Endothelial cell of umbilical vein (primary cell): ENCODE measurements around the gene CCDC82. TPM values are rescaled to one million over a fixed set of nuclear protein-coding genes. Genes with fewer than 3 reads are reported as not detected.

Experiments used
- BruUV-seq: library from RNA; stranded (reverse); fragments of 400-500 nt; replicated peaks from 2 replicates; lab custom pipeline; 2021; lab: Mats Ljungman, UMichigan
- CTCF ChIA-PET: fragments of 300-600, 350-600 bp; sonication (Branson Sonifier 250); formaldehyde crosslinking; loops from one replicate; lab custom pipeline; 2021; ENCODE audit warnings: antibody characterized with exemption, inconsistent platforms; lab: Charles Lee
- POLR2A ChIA-PET: fragments of 300-600, 350-600 bp; sonication (Branson Sonifier 250); formaldehyde crosslinking; loops from one replicate; lab custom pipeline; 2021; ENCODE audit warnings: antibody characterized with exemption, inconsistent platforms; lab: Charles Lee
- DNase-seq: peaks from one replicate; pipeline ENCODE4 v3.0.0-alpha.2; 2011; ENCODE audit warnings: low read depth, low spot score
- FAIRE-seq: peaks from 2 replicates; lab custom pipeline; 2011; peaks lifted over from hg19 to GRCh38; lab: Jason Lieb, UNC
- H2AFZ ChIP-seq: 2 replicates; pipeline ENCODE4 v1.6.0; 2012; ENCODE audit warnings: low read depth, low read length, control low read depth, inconsistent platforms
- H3K27ac ChIP-seq: 2 replicates; pipeline ENCODE4 v1.5.1; 2011; ENCODE audit warnings: low read depth, mild to moderate bottlenecking, control low read depth, low read length, moderate library complexity; ENCODE audit not compliant: insufficient read depth
- H3K27me3 ChIP-seq, 2 experiments: 2 replicates each; pipeline versions ENCODE4 v1.6.0 to v1.6.1; 2011; ENCODE audit warnings: low read length in 2 of 2, mixed read lengths in 1 of 2; ENCODE audit not compliant: control insufficient read depth in 2 of 2, insufficient read depth in 2 of 2
- H3K36me3 ChIP-seq, 2 experiments: 2 replicates in 1 of 2; 3 replicates in 1 of 2; pipeline ENCODE4 v1.5.1; 2011; ENCODE audit warnings: low read length in 2 of 2, mild to moderate bottlenecking in 1 of 2, moderate library complexity in 1 of 2; ENCODE audit not compliant: control insufficient read depth in 2 of 2, insufficient read depth in 2 of 2; ENCODE audit errors: extremely low read depth in 1 of 2
- H3K4me1 ChIP-seq: 3 replicates; pipeline ENCODE4 v1.5.1; 2011; ENCODE audit warnings: mild to moderate bottlenecking, low read length; ENCODE audit not compliant: control insufficient read depth, insufficient read depth; ENCODE audit errors: extremely low read depth
- H3K4me2 ChIP-seq: 2 replicates; pipeline ENCODE4 v1.6.1; 2011; ENCODE audit warnings: low read length, control low read depth, mixed read lengths; ENCODE audit not compliant: insufficient read depth
- H3K4me3 ChIP-seq, 3 experiments: fragments of 200-600 bp in 1 of 3; sonication (generic), shearing (Covaris generic) in 1 of 3; replicated peaks in 1 of 3; 2 replicates each; pipeline ENCODE4 v1.5.1; 2011 to 2016; ENCODE audit warnings: control low read depth in 3 of 3, low read length in 3 of 3, mild to moderate bottlenecking in 2 of 3, inconsistent platforms in 1 of 3, low read depth in 1 of 3, moderate library complexity in 1 of 3; ENCODE audit not compliant: insufficient read depth in 1 of 3
- H3K79me2 ChIP-seq: 2 replicates; pipeline ENCODE4 v1.6.0; 2012; ENCODE audit warnings: low read length, inconsistent platforms; ENCODE audit not compliant: control insufficient read depth, insufficient read depth
- H3K9ac ChIP-seq: replicated peaks from 2 replicates; pipeline ENCODE3; 2011; ENCODE audit warnings: low read length, control low read depth; ENCODE audit not compliant: insufficient read depth; ENCODE audit errors: extremely low read depth
- H3K9me1 ChIP-seq: replicated peaks from 3 replicates; pipeline ENCODE4 v1.6.0; 2011; ENCODE audit warnings: mild to moderate bottlenecking, low read length; ENCODE audit not compliant: control insufficient read depth, insufficient read depth; ENCODE audit errors: extremely low read depth
- H3K9me3 ChIP-seq: replicated peaks from 2 replicates; pipeline ENCODE4 v1.5.1; 2012; ENCODE audit warnings: low read length, inconsistent platforms; ENCODE audit not compliant: control insufficient read depth, insufficient read depth
- H4K20me1 ChIP-seq: replicated peaks from 2 replicates; pipeline ENCODE3; 2011; ENCODE audit warnings: mild to moderate bottlenecking, low read length; ENCODE audit not compliant: control insufficient read depth, insufficient read depth; ENCODE audit errors: extremely low read depth
- EZH2 ChIP-seq: IDR thresholded peaks from 2 replicates; pipeline ENCODE4 v1.6.1; 2012; ENCODE audit warnings: borderline replicate concordance, low read depth, mild to moderate bottlenecking, moderate library complexity, low read length, inconsistent platforms; ENCODE audit not compliant: severe bottlenecking
- FOS ChIP-seq: IDR thresholded peaks from 2 replicates; pipeline ENCODE4 v1.6.1; 2011; ENCODE audit warnings: mild to moderate bottlenecking, low read length, moderate library complexity, borderline replicate concordance; ENCODE audit not compliant: insufficient read depth
- GATA2 ChIP-seq: IDR thresholded peaks from 2 replicates; pipeline ENCODE4 v1.7.0; 2011; ENCODE audit warnings: low read depth, mild to moderate bottlenecking, moderate library complexity, mixed read lengths, low read length; ENCODE audit not compliant: insufficient read length, insufficient read depth
- JUN ChIP-seq: IDR thresholded peaks from 2 replicates; pipeline ENCODE4 v1.6.1; 2011; ENCODE audit warnings: borderline replicate concordance, low read depth; ENCODE audit not compliant: insufficient read length, insufficient read depth
- MYC ChIP-seq: IDR thresholded peaks from one replicate; pipeline ENCODE4 v1.6.1; 2011; ENCODE audit warnings: mild to moderate bottlenecking, low read depth, low read length
- POLR2A ChIP-seq: IDR thresholded peaks from 2 replicates; pipeline ENCODE4 v1.6.1; 2012; ENCODE audit warnings: low read depth, mild to moderate bottlenecking, control low read depth, low read length
- POLR2AphosphoS5 ChIP-seq: IDR thresholded peaks from 2 replicates; pipeline ENCODE4 v1.6.1; 2012; ENCODE audit warnings: low read depth, mild to moderate bottlenecking, control low read depth, low read length, moderate library complexity; ENCODE audit not compliant: insufficient read depth
- dilution Hi-C: fragments of 300-500 bp; cut with MboI; formaldehyde crosslinking; loops from one replicate; pipeline ENCODE4 v1.15.0; 2019; ENCODE audit warnings: low sequenced_read_pairs; ENCODE audit not compliant: extremely low pct_ligation_motif_present
- intact Hi-C: fragments of 100-400 bp; cut with micrococcal nuclease; formaldehyde crosslinking; loops from one replicate; pipeline ENCODE4 v1.10.0; 2022
- polyA plus RNA-seq, 4 experiments: library from polyadenylated mRNA; depleted of rRNA in 3 of 4; stranded (reverse) in 3 of 4; unstranded in 1 of 4; fragments of >200 nt; gene quantifications; 2 replicates each; pipeline versions ENCODE4 v1.2.1 to v1.2.3, GENCODE V29; 2011 to 2012; ENCODE audit warnings: missing spikeins in 1 of 4
- total RNA-seq: library from RNA; stranded (reverse); gene quantifications from 2 replicates; pipeline ENCODE4 v1.2.3, GENCODE V29; 2021
- TF ChIP-seq, protein P1 (sequence below): IDR thresholded peaks from 2 replicates; pipeline ENCODE4 v1.6.1; 2011; ENCODE audit not compliant: insufficient read depth, insufficient read length
- TF ChIP-seq, protein P2 (sequence below), 2 donors: IDR thresholded peaks; 1 replicate in 1 of 2; 2 replicates in 1 of 2; pipeline ENCODE4 v1.5.1; 2011; ENCODE audit warnings: low read length in 2 of 2, mild to moderate bottlenecking in 2 of 2, moderate library complexity in 2 of 2, control low read depth in 1 of 2, inconsistent platforms in 1 of 2, low read depth in 1 of 2; ENCODE audit not compliant: insufficient read depth in 1 of 2; ENCODE audit errors: extremely low read depth in 1 of 2

CCDC82 gene
- total and polyA plus RNA-seq, 2 donors (not counting 3 experiments of a cell fraction or from before 2014, with no cell fraction given) = 8.1 to 33.4 TPM

DNA sequence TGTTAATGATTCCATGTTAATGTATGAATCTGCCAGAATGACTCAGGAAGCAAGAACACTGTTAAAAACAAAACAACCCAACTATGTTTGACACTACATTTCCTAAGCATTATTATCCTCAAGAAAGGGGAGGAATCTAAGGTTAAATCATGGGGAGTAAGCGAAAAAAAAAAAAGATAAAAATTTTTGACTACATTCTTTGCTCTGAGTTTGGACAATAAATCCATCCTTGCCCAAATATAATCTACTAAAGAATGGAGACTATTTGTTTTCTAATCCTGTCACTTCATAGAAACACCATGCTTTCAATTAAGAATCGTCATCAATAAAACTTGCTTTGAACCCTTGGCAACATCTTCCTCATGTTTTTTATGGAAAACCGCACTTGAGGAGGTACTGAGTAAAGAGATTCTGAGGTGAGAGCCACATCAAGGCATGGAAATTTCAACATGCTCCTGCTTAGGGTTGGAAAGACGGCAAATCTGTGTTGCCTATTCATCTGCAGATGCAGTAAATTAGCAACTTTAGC, 56.5 kb downstream of the CCDC82 start:
- DNase-seq = no peak
- Histone ChIP-seq H3K4me1 (peaks cover 2% of the 10 kb centered on the region), H3K27ac (no peak overlapping the region), H3K79me2 (peaks cover 14% of the 10 kb centered on the region), H3K4me3 (no peak overlapping the region), H3K4me2 (no peak overlapping the region), H3K9ac (no peak overlapping the region), H4K20me1 (no peaks in the 10 kb centered on the region), H3K9me3 (no peaks in the 10 kb centered on the region), H2AFZ (no peak overlapping the region), H3K27me3 (no peaks in the 10 kb centered on the region), H3K9me1 (no peaks in the 10 kb centered on the region), H3K36me3 (no peaks in the 10 kb centered on the region)
- intact Hi-C loops = no loop called here
- CTCF ChIA-PET = interaction anchor here (1.5 to 2.2 kb wide), 2 partner anchors 9 to 278 kb away, joined by 3 to 20 read pairs; partner anchors contain the start of gene MAML2
- dilution Hi-C loops = no loop called here
- no peak for FAIRE-seq
- no peak for TF ChIP-seq JUN
- no peak for TF ChIP-seq POLR2AphosphoS5
- TF ChIP-seq, protein P1, sequence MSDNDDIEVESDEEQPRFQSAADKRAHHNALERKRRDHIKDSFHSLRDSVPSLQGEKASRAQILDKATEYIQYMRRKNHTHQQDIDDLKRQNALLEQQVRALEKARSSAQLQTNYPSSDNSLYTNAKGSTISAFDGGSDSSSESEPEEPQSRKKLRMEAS = no peak
- no TSS peak for BruUV-seq
- POLR2A ChIA-PET = no interaction called here

DNA sequence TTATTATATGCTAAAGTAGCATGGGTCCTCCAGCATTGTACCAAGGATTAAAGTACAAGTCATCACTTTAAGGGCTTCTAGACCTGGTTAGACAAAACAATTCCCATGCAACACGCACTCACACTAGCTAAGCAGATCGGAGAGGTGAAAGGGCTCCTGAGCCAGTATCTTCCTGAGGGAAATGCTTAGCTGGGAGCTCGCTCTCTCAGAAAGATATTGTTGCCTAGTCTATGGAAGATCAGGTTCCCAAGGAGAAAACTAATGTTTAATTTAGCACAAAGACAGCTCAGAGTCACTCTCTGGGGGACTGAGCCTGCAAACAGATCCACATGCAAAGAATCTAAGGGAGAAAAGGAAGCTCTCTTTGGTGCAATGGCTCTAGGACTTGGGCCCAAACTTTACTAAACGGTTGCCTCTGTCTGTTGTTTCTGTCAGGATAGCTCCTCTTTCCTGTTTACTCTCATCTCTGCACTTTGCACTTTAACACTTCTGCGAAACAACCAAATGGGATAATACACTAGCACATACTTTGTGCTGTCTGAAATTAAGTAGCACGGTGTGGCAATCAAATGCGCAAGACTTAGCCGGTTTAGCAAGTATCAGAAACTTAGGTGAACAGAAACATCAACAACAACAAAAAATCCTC, 57.5 kb downstream of the CCDC82 start:
- Histone ChIP-seq H3K9me1 (no peaks in the 10 kb centered on the region), H3K27ac (no peak overlapping the region), H3K4me1 (peaks cover 2% of the 10 kb centered on the region), H4K20me1 (no peaks in the 10 kb centered on the region), H2AFZ (no peak overlapping the region), H3K9ac (no peak overlapping the region), H3K9me3 (no peaks in the 10 kb centered on the region), H3K4me2 (no peak overlapping the region), H3K4me3 (no peak overlapping the region), H3K36me3 (no peaks in the 10 kb centered on the region), H3K27me3 (no peaks in the 10 kb centered on the region), H3K79me2 (peaks cover 10% of the 10 kb centered on the region)
- FAIRE-seq (no peak), DNase-seq (no peak)
- ChIA-PET POLR2A (interaction anchor here (0.6 to 1.1 kb wide), 2 partner anchors 11 to 21 kb away, joined by 3 to 5 read pairs; partner anchors contain the start of gene MAML2), CTCF (interaction anchor here (1.0 to 2.2 kb wide), 5 partner anchors 10 to 277 kb away, joined by 3 to 20 read pairs (median 5); partner anchors contain the start of gene MAML2)
- no TSS peak for BruUV-seq
- TF ChIP-seq POLR2A (no peak), POLR2AphosphoS5 (no peak), MYC (no peak), EZH2 (no peak), FOS (no peak), GATA2 (no peak), JUN (no peak)
- TF ChIP-seq, protein P2, sequence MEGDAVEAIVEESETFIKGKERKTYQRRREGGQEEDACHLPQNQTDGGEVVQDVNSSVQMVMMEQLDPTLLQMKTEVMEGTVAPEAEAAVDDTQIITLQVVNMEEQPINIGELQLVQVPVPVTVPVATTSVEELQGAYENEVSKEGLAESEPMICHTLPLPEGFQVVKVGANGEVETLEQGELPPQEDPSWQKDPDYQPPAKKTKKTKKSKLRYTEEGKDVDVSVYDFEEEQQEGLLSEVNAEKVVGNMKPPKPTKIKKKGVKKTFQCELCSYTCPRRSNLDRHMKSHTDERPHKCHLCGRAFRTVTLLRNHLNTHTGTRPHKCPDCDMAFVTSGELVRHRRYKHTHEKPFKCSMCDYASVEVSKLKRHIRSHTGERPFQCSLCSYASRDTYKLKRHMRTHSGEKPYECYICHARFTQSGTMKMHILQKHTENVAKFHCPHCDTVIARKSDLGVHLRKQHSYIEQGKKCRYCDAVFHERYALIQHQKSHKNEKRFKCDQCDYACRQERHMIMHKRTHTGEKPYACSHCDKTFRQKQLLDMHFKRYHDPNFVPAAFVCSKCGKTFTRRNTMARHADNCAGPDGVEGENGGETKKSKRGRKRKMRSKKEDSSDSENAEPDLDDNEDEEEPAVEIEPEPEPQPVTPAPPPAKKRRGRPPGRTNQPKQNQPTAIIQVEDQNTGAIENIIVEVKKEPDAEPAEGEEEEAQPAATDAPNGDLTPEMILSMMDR (IDR thresholded peaks at IDR 0.05; ENCODE audit: extremely low read depth in 1 of 2, insufficient read depth in 1 of 2, low read depth in 1 of 2, low read length in 2 of 2) = no peak
- TF ChIP-seq, protein P1 = no peak
- dilution Hi-C loops = no loop called here
- intact Hi-C loops = no loop called here
